Amniotic epithelial cell (primary cell): ENCODE measurements around the gene PROKR1.
"Not testable (repeated sequence)": the region's sequence is repeated elsewhere in the genome, so short reads cannot be mapped to it uniquely, and the experiment has no call there.

ENCODE experiments used
- DNase-seq: peaks from one replicate; pipeline ENCODE4 v3.0.0-alpha.2; 2010; ENCODE audit warnings: low read depth

Gene PROKR1

GRCh38 chr2:68658266-68658665, 14.9 kb downstream of the PROKR1 start:
- no peak for DNase-seq

GRCh38 chr2:68659081-68659480, 15.7 kb downstream of the PROKR1 start:
- DNase-seq = no peak

- peak; percentile 72 for DNase-seq
Measured at GRCh38 chr2:68660658-68661057, 17.3 kb downstream of the PROKR1 start.

- no peak for DNase-seq
Measured at GRCh38 chr2:68662466-68662865, 19.1 kb downstream of the PROKR1 start.

- no peak for DNase-seq
Measured at GRCh38 chr2:68663371-68664156, 20.2 kb downstream of the PROKR1 start.

- DNase-seq = no peak
Measured at GRCh38 chr2:68667371-68667770, 24.0 kb downstream of the PROKR1 start.

GRCh38 chr2:68669651-68670050, 26.3 kb downstream of the PROKR1 start:
- no peak for DNase-seq

- no peak for DNase-seq
Measured at GRCh38 chr2:68671961-68672360, 28.6 kb downstream of the PROKR1 start.

- DNase-seq = no peak
Measured at GRCh38 chr2:68673631-68674030, 30.3 kb downstream of the PROKR1 start.

- no peak for DNase-seq
Measured at GRCh38 chr2:68675470-68675869, 32.1 kb downstream of the PROKR1 start.

- not testable (repeated sequence) for DNase-seq
Measured at GRCh38 chr2:68677837-68678236, 34.5 kb downstream of the PROKR1 start.

GRCh38 chr2:68679166-68679916, 36.0 kb downstream of the PROKR1 start:
- DNase-seq = peak; percentile 15

- not testable (repeated sequence) for DNase-seq
Measured at GRCh38 chr2:68679917-68680267, 36.5 kb downstream of the PROKR1 start.

GRCh38 chr2:68684197-68684596, 40.8 kb downstream of the PROKR1 start:
- no peak for DNase-seq

GRCh38 chr2:68686178-68686577, 42.8 kb downstream of the PROKR1 start:
- DNase-seq = no peak

- DNase-seq = no peak
Measured at GRCh38 chr2:68687018-68687417, 43.6 kb downstream of the PROKR1 start.

- no peak for DNase-seq
Measured at GRCh38 chr2:68689553-68690537, 46.5 kb downstream of the PROKR1 start.

- DNase-seq = no peak
Measured at GRCh38 chr2:68690851-68691250, 47.5 kb downstream of the PROKR1 start.

GRCh38 chr2:68692511-68692910, 49.1 kb downstream of the PROKR1 start:
- DNase-seq = no peak

GRCh38 chr2:68693951-68694350, 50.6 kb downstream of the PROKR1 start:
- no peak for DNase-seq

GRCh38 chr2:68695971-68696370, 52.6 kb downstream of the PROKR1 start:
- no peak for DNase-seq

- DNase-seq = no peak
Measured at GRCh38 chr2:68696554-68696953, 53.2 kb downstream of the PROKR1 start.
